IMR-90 (cell line): ENCODE results near the gene HECW1. TPM values are rescaled to one million over a fixed set of nuclear protein-coding genes. Genes with fewer than 3 reads are reported as not detected.

Experiments used
- ATAC-seq: fragments of 200-7000 bp; cut with Tn5 transposase; 2 replicates; pipeline ENCODE4 v1.9.1; 2020; ENCODE audit warnings: low read depth, mild to moderate bottlenecking, moderate library complexity
- BruUV-seq: library from RNA; stranded (reverse); fragments of 400-500 nt; replicated peaks from 2 replicates; lab custom pipeline; 2021; lab: Mats Ljungman, UMichigan
- CTCF ChIA-PET: fragments of 300-600 bp; formaldehyde crosslinking; extraction: SDS; loops from one replicate; lab custom pipeline; 2021; ENCODE audit warnings: antibody characterized with exemption; lab: Yijun Ruan, JAX
- POLR2A ChIA-PET: fragments of 300-600 bp; sonication (Branson Sonifier 250); formaldehyde crosslinking; loops from one replicate; lab custom pipeline; 2022; ENCODE audit warnings: antibody characterized with exemption; ENCODE audit not compliant: unreplicated experiment; lab: Charles Lee
- DNase-seq: peaks from one replicate; pipeline ENCODE4 v3.0.0; 2013
- H2AFZ ChIP-seq: replicated peaks from 2 replicates; pipeline ENCODE3; 2013; ENCODE audit warnings: low read length, mild to moderate bottlenecking; ENCODE audit not compliant: poor library complexity
- H2AK5ac ChIP-seq: 2 replicates; pipeline ENCODE4 v1.6.1; 2013; ENCODE audit warnings: low read depth, low read length, inconsistent platforms
- H2AK9ac ChIP-seq: replicated peaks from 2 replicates; pipeline ENCODE3; 2013; ENCODE audit warnings: mild to moderate bottlenecking, low read depth, low read length, moderate library complexity; ENCODE audit not compliant: poor library complexity
- H2BK120ac ChIP-seq: 2 replicates; pipeline ENCODE4 v1.6.1; 2013; ENCODE audit warnings: low read depth, low read length, inconsistent platforms
- H2BK15ac ChIP-seq: 3 replicates; pipeline ENCODE4 v1.6.1; 2013; ENCODE audit warnings: low read depth, low read length, inconsistent platforms
- H2BK20ac ChIP-seq: 2 replicates; pipeline ENCODE4 v1.6.1; 2013; ENCODE audit warnings: low read depth, mild to moderate bottlenecking, inconsistent platforms, low read length, moderate library complexity
- H2BK5ac ChIP-seq: 2 replicates; pipeline ENCODE4 v1.6.1; 2013; ENCODE audit warnings: mild to moderate bottlenecking, low read depth, low read length, inconsistent platforms; ENCODE audit not compliant: poor library complexity, severe bottlenecking
- H3K14ac ChIP-seq: replicated peaks from 2 replicates; pipeline ENCODE4 v1.6.1; 2013; ENCODE audit warnings: low read depth, low read length, inconsistent platforms
- H3K18ac ChIP-seq: 2 replicates; pipeline ENCODE4 v1.6.1; 2013; ENCODE audit warnings: low read depth, low read length, control low read depth
- H3K23ac ChIP-seq: 2 replicates; pipeline ENCODE4 v1.6.1; 2013; ENCODE audit warnings: low read depth, low read length, inconsistent platforms
- H3K27ac ChIP-seq: 2 replicates; pipeline ENCODE4 v1.5.1; 2013; ENCODE audit warnings: mild to moderate bottlenecking, control low read depth, low read length; ENCODE audit not compliant: insufficient read depth
- H3K27me3 ChIP-seq: 2 replicates; pipeline ENCODE4 v1.6.1; 2013; ENCODE audit warnings: low read length; ENCODE audit not compliant: control insufficient read depth, insufficient read depth
- H3K36me3 ChIP-seq: 2 replicates; pipeline ENCODE4 v1.6.1; 2013; ENCODE audit warnings: low read length, mixed read lengths; ENCODE audit not compliant: control insufficient read depth, insufficient read depth
- H3K4ac ChIP-seq: 2 replicates; pipeline ENCODE4 v1.6.1; 2013; ENCODE audit warnings: low read depth, low read length, inconsistent platforms
- H3K4me1 ChIP-seq: 2 replicates; pipeline ENCODE4 v1.6.1; 2013; ENCODE audit warnings: low read length, mixed read lengths; ENCODE audit not compliant: control insufficient read depth, insufficient read depth
- H3K4me2 ChIP-seq: 2 replicates; pipeline ENCODE4 v1.6.1; 2013; ENCODE audit warnings: low read depth, mild to moderate bottlenecking, control low read depth, low read length, moderate library complexity
- H3K4me3 ChIP-seq: 2 replicates; pipeline ENCODE4 v1.5.1; 2013; ENCODE audit warnings: low read depth, mild to moderate bottlenecking, control low read depth, low read length, moderate library complexity; ENCODE audit not compliant: insufficient read depth
- H3K56ac ChIP-seq: 2 replicates; pipeline ENCODE4 v1.6.1; 2013; ENCODE audit warnings: low read length, inconsistent platforms; ENCODE audit not compliant: insufficient read depth; ENCODE audit errors: extremely low read depth
- H3K79me1 ChIP-seq, 2 experiments: 2 replicates each; pipeline ENCODE4 v1.6.1; 2013; ENCODE audit warnings: low read length in 2 of 2, inconsistent platforms in 1 of 2, low read depth in 1 of 2
- H3K9ac ChIP-seq: 2 replicates; pipeline ENCODE4 v1.6.1; 2013; ENCODE audit warnings: low read depth, low read length, control low read depth
- H3K9me1 ChIP-seq: 2 replicates; pipeline ENCODE4 v1.6.1; 2013; ENCODE audit warnings: low read length, inconsistent platforms; ENCODE audit not compliant: insufficient read depth
- H3K9me3 ChIP-seq: 2 replicates; pipeline ENCODE4 v1.6.1; 2013; ENCODE audit warnings: low read length; ENCODE audit not compliant: control insufficient read depth, insufficient read depth
- H4K20me1 ChIP-seq: 2 replicates; pipeline ENCODE4 v1.6.1; 2013; ENCODE audit warnings: low read length, inconsistent platforms; ENCODE audit not compliant: insufficient read depth
- H4K5ac ChIP-seq: 2 replicates; pipeline ENCODE4 v1.6.1; 2013; ENCODE audit warnings: mild to moderate bottlenecking, low read depth, low read length, control low read depth
- H4K8ac ChIP-seq, 2 experiments: 2 replicates each; pipeline ENCODE4 v1.6.1; 2013; ENCODE audit warnings: low read depth in 2 of 2, low read length in 2 of 2, control low read depth in 1 of 2, inconsistent platforms in 1 of 2
- H4K91ac ChIP-seq: 2 replicates; pipeline ENCODE4 v1.6.1; 2013; ENCODE audit warnings: low read depth, low read length, inconsistent platforms; ENCODE audit not compliant: insufficient read depth
- CEBPB ChIP-seq: IDR thresholded peaks from 2 replicates; pipeline ENCODE4 v1.6.1; 2012; ENCODE audit warnings: low read depth, low read length, improper control_type of control experiment
- CTCF ChIP-seq: conservative IDR thresholded peaks from 2 replicates; pipeline ENCODE4 v1.5.1; 2012; ENCODE audit warnings: mild to moderate bottlenecking, low read depth, low read length, improper control_type of control experiment
- MAFK ChIP-seq: IDR thresholded peaks from 2 replicates; pipeline ENCODE4 v1.6.1; 2012; ENCODE audit warnings: low read depth, low read length, improper control_type of control experiment
- MAZ ChIP-seq: IDR thresholded peaks from 2 replicates; pipeline ENCODE4 v1.6.1; 2012; ENCODE audit warnings: low read depth, mild to moderate bottlenecking, low read length, improper control_type of control experiment, moderate library complexity, borderline replicate concordance
- NFE2L2 ChIP-seq: fragments of 150-350 bp; IDR thresholded peaks from 2 replicates; pipeline ENCODE4 v1.6.1; 2016; ENCODE audit warnings: low read depth, mild to moderate bottlenecking, low read length
- POLR2A ChIP-seq: IDR thresholded peaks from 2 replicates; pipeline ENCODE4 v1.6.1; 2012; ENCODE audit warnings: mild to moderate bottlenecking, low read depth, low read length
- SMC3 ChIP-seq: fragments of 150-350 bp; IDR thresholded peaks from 2 replicates; pipeline ENCODE4 v1.6.1; 2016; ENCODE audit warnings: low read depth, mild to moderate bottlenecking, antibody characterized with exemption, low read length, moderate library complexity
- WGBS, 2 experiments: methylation state at CpG; one replicate each; pipeline versions ENCODE4 v1.1.5 to v1.1.7; 2013; ENCODE audit warnings: missing lambda C conversion rate in 2 of 2; ENCODE audit not compliant: insufficient read length in 1 of 2; ENCODE audit errors: extremely low coverage in 2 of 2; 5-methylcytosine and 5-hydroxymethylcytosine counted together
- dilution Hi-C: fragments of 300-500 bp; cut with HindIII; formaldehyde crosslinking; loops from one replicate; pipeline ENCODE4 v1.14.3; 2018; ENCODE audit warnings: low sequenced_read_pairs; ENCODE audit not compliant: unreplicated experiment
- in situ Hi-C: fragments of 300-500 bp; cut with MboI; formaldehyde crosslinking; loops from 3 replicates; pipeline ENCODE4 v1.14.3; 2019; ENCODE audit warnings: low sequenced_read_pairs, inconsistent platforms, mixed read lengths
- intact Hi-C: fragments of 100-400 bp; cut with micrococcal nuclease; formaldehyde crosslinking; loops from 2 replicates; pipeline ENCODE4 v1.10.0; 2022
- polyA plus RNA-seq, 3 experiments: library from polyadenylated mRNA; depleted of rRNA; stranded (reverse); fragments of >200 nt; gene quantifications; 2 replicates each; pipeline ENCODE4 v1.2.3, GENCODE V29; 2012; ENCODE audit warnings: low replicate concordance in 1 of 3
- total RNA-seq: library from RNA; depleted of rRNA; stranded (reverse); fragments of >200 nt; gene quantifications from 2 replicates; pipeline ENCODE4 v1.2.3, GENCODE V29; 2012

HECW1 gene
- total and polyA plus RNA-seq, 2 of the 4 experiments (the other 2 are of a cell fraction), result 0.56 to 1.3 TPM

- peaks cover 14% of the 10 kb centered on the region for H3K9me1 ChIP-seq
- H2BK20ac ChIP-seq, result peak overlapping the region; percentile 99
- no TSS peak for BruUV-seq
- H3K23ac ChIP-seq, result no peak overlapping the region
- H2AFZ ChIP-seq, result no peak overlapping the region
- no peak overlapping the region for H2AK5ac ChIP-seq
- H2BK15ac ChIP-seq, result 0 out of 3 replicates have a peak overlapping the region, but pooled peaks have one; percentile 98
- H2BK120ac ChIP-seq, result peak overlapping the region; percentile 98; the same call in 1 of the 2 replicates
- ChIA-PET POLR2A (interaction anchor here (0.6 kb wide), 1 partner anchor 73 kb away, joined by 3 read pairs; no protein-coding TSS in a partner anchor), CTCF (no interaction called here)
- no peak overlapping the region for H3K56ac ChIP-seq
- H3K4ac ChIP-seq, result no peak overlapping the region
- WGBS, 2 experiments, result 100% methylated on average over 2 of the region's 4 CpGs; no CpG with 5 or more reads in 1 of the 2 experiments
- no peaks in the 10 kb centered on the region for H3K9me3 ChIP-seq
- TF ChIP-seq POLR2A (no peak), SMC3 (no peak), NFE2L2 (no peak), MAZ (no peak), CEBPB (no peak), MAFK (no peak), CTCF (no peak)
- peaks cover 21% of the 10 kb centered on the region for H3K27me3 ChIP-seq
- H4K91ac ChIP-seq, result peak overlapping the region; percentile 96; the same call in 1 of the 2 replicates
- no peak overlapping the region for H2BK5ac ChIP-seq
- no peak overlapping the region for H3K4me2 ChIP-seq
- H3K4me3 ChIP-seq, result no peak overlapping the region
- no peak overlapping the region for H3K18ac ChIP-seq
- H4K5ac ChIP-seq, result no peak overlapping the region
- ATAC-seq (no peak), DNase-seq (no peak)
- intact Hi-C loops, result loop anchor here (5.0 kb wide), 1 partner anchor 129 kb away; no protein-coding TSS in a partner anchor
- peaks cover 17% of the 10 kb centered on the region for H3K4me1 ChIP-seq
- H2AK9ac ChIP-seq, result no peak overlapping the region
- no peaks in the 10 kb centered on the region for H3K79me1 ChIP-seq
- H4K20me1 ChIP-seq, result no peaks in the 10 kb centered on the region
- no peak overlapping the region for H3K9ac ChIP-seq
- H3K36me3 ChIP-seq, result no peaks in the 10 kb centered on the region
- dilution Hi-C loops, result no loop called here
- no peak overlapping the region for H3K27ac ChIP-seq
- no peak overlapping the region for H4K8ac ChIP-seq
- 0 out of 2 replicates have a peak overlapping the region, but pooled peaks have one; percentile 35 for H3K14ac ChIP-seq
- in situ Hi-C loops, result no loop called here
Measured at GRCh38 chr7:43118313-43118712, 5.9 kb downstream of the HECW1 start.
